HEK293 (cell line): Measurements from ENCODE around the gene ABCA2.

ENCODE experiments used
- CTCF ChIA-PET: fragments of 350-600 bp; formaldehyde crosslinking; extraction: SDS; loops from one replicate; lab custom pipeline; 2021; ENCODE audit warnings: antibody characterized with exemption; lab: Yijun Ruan, JAX
- POLR2A ChIA-PET: fragments of 300-600 bp; formaldehyde crosslinking; extraction: SDS; loops from one replicate; lab custom pipeline; 2020; ENCODE audit warnings: antibody characterized with exemption, inconsistent platforms; lab: Yijun Ruan, JAX
- H3K27ac ChIP-seq: fragments of 200-500 bp; sonication (Bioruptor generic); 2 replicates; pipeline ENCODE4 v1.5.1; 2014; ENCODE audit warnings: low read depth, low read length, control low read depth, inconsistent platforms; ENCODE audit errors: extremely low read depth
- H3K36me3 ChIP-seq, 2 experiments: fragments of 200-500 bp in 1 of 2; sonication (Bioruptor generic) in 1 of 2; 1 replicate in 1 of 2; 2 replicates in 1 of 2; pipeline ENCODE4 v1.5.1; 2014 to 2017; ENCODE audit warnings: inconsistent platforms in 2 of 2, low read length in 2 of 2; ENCODE audit not compliant: control insufficient read depth in 2 of 2, insufficient read depth in 1 of 2
- H3K4me1 ChIP-seq: fragments of 200-500 bp; sonication (Bioruptor generic); 2 replicates; pipeline ENCODE4 v1.5.1; 2014; ENCODE audit warnings: mild to moderate bottlenecking, low read length, inconsistent platforms; ENCODE audit not compliant: control insufficient read depth, insufficient read depth
- H3K4me3 ChIP-seq: 2 replicates; pipeline ENCODE4 v1.5.1; 2011; ENCODE audit warnings: low read depth, mild to moderate bottlenecking, control low read depth, low read length, moderate library complexity
- H3K9me3 ChIP-seq: fragments of 200-500 bp; sonication (Bioruptor generic); 2 replicates; pipeline ENCODE4 v1.5.1; 2014; ENCODE audit warnings: low read depth, low read length, inconsistent platforms; ENCODE audit not compliant: control insufficient read depth, insufficient read depth
- CTCF ChIP-seq: fragments of 450-650 bp; formaldehyde crosslinking; IDR thresholded peaks from 2 replicates; pipeline ENCODE4 v1.5.1; 2016; ENCODE audit warnings: missing biosample characterization, missing genetic modification characterization
- ELK4 ChIP-seq: IDR thresholded peaks from 2 replicates; pipeline ENCODE4 v1.6.1; 2011; ENCODE audit warnings: mild to moderate bottlenecking, low read depth, low read length, borderline replicate concordance
- GLIS1 ChIP-seq: fragments of 450-650 bp; formaldehyde crosslinking; IDR thresholded peaks from 2 replicates; pipeline ENCODE4 v1.5.1; 2016; ENCODE audit warnings: missing biosample characterization, missing genetic modification characterization
- INSM2 ChIP-seq: fragments of 450-650 bp; formaldehyde crosslinking; IDR thresholded peaks from 2 replicates; pipeline ENCODE4 v1.5.1; 2016; ENCODE audit warnings: missing biosample characterization, missing genetic modification characterization
- KLF8 ChIP-seq: fragments of 450-650 bp; formaldehyde crosslinking; IDR thresholded peaks from 2 replicates; pipeline ENCODE4 v1.5.1; 2016; ENCODE audit warnings: missing biosample characterization, missing genetic modification characterization
- PATZ1 ChIP-seq: fragments of 450-650 bp; formaldehyde crosslinking; IDR thresholded peaks from 2 replicates; pipeline ENCODE4 v1.5.1; 2016; ENCODE audit warnings: missing biosample characterization, missing genetic modification characterization
- PBX3 ChIP-seq: sonication (generic); formaldehyde crosslinking; IDR thresholded peaks from 2 replicates; pipeline ENCODE4 v1.8.1; 2022; ENCODE audit warnings: mild to moderate bottlenecking, moderate library complexity, missing genetic modification reagents
- SETDB1 ChIP-seq: IDR thresholded peaks from one replicate; pipeline ENCODE4 v1.6.1; 2017; ENCODE audit warnings: mild to moderate bottlenecking, low read length, moderate library complexity, mixed read lengths; ENCODE audit not compliant: insufficient read length
- SP2 ChIP-seq: fragments of 450-650 bp; formaldehyde crosslinking; IDR thresholded peaks from 2 replicates; pipeline ENCODE4 v1.5.1; 2016; ENCODE audit warnings: missing biosample characterization, missing genetic modification characterization
- SP3 ChIP-seq: fragments of 450-650 bp; formaldehyde crosslinking; IDR thresholded peaks from 2 replicates; pipeline ENCODE4 v1.5.1; 2016; ENCODE audit warnings: missing biosample characterization, missing genetic modification characterization
- ZBTB17 ChIP-seq: fragments of 450-650 bp; formaldehyde crosslinking; IDR thresholded peaks from 2 replicates; pipeline ENCODE4 v1.5.1; 2016; ENCODE audit warnings: missing biosample characterization, missing genetic modification characterization
- ZBTB26 ChIP-seq: fragments of 450-650 bp; formaldehyde crosslinking; optimal IDR thresholded peaks from 2 replicates; pipeline ENCODE3; 2016; ENCODE audit warnings: missing biosample characterization, mild to moderate bottlenecking, missing genetic modification characterization
- ZEB2 ChIP-seq: fragments of 450-650 bp; formaldehyde crosslinking; IDR thresholded peaks from 2 replicates; pipeline ENCODE4 v1.5.1; 2016; ENCODE audit warnings: missing biosample characterization, missing genetic modification characterization
- ZIC2 ChIP-seq: fragments of 450-650 bp; formaldehyde crosslinking; IDR thresholded peaks from 2 replicates; pipeline ENCODE4 v1.5.1; 2016; ENCODE audit warnings: missing biosample characterization, missing genetic modification characterization
- ZNF112 ChIP-seq: fragments of 450-650 bp; formaldehyde crosslinking; IDR thresholded peaks from 2 replicates; pipeline ENCODE4 v1.5.0; 2017; ENCODE audit warnings: missing biosample characterization, missing genetic modification characterization
- ZNF132 ChIP-seq: fragments of 450-650 bp; formaldehyde crosslinking; IDR thresholded peaks from 2 replicates; pipeline ENCODE4 v1.5.1; 2017; ENCODE audit warnings: missing biosample characterization, missing genetic modification characterization, borderline replicate concordance
- ZNF239 ChIP-seq: fragments of 450-650 bp; formaldehyde crosslinking; IDR thresholded peaks from 2 replicates; pipeline ENCODE4 v1.5.1; 2016; ENCODE audit warnings: missing biosample characterization, missing genetic modification characterization
- ZNF274 ChIP-seq, 2 experiments: fragments of 200-500 bp in 1 of 2; fragments of 450-650 bp in 1 of 2; sonication (Bioruptor generic) in 1 of 2; formaldehyde crosslinking in 1 of 2; IDR thresholded peaks; 2 replicates each; pipeline versions ENCODE4 v1.5.1 to v1.6.1; 2014 to 2016; ENCODE audit warnings: borderline replicate concordance in 1 of 2, inconsistent platforms in 1 of 2, low read length in 1 of 2, missing biosample characterization in 1 of 2, missing genetic modification characterization in 1 of 2
- ZNF324 ChIP-seq: fragments of 450-650 bp; formaldehyde crosslinking; IDR thresholded peaks from 2 replicates; pipeline ENCODE4 v1.5.1; 2016; ENCODE audit warnings: missing biosample characterization, missing genetic modification characterization
- ZNF335 ChIP-seq: fragments of 450-650 bp; formaldehyde crosslinking; conservative IDR thresholded peaks from 2 replicates; pipeline ENCODE4 v1.5.1; 2016; ENCODE audit warnings: missing biosample characterization, missing genetic modification characterization
- ZNF341 ChIP-seq: fragments of 450-650 bp; formaldehyde crosslinking; IDR thresholded peaks from 2 replicates; pipeline ENCODE4; 2016; ENCODE audit warnings: low read depth, missing biosample characterization, missing genetic modification characterization
- ZNF354C ChIP-seq: fragments of 450-650 bp; formaldehyde crosslinking; IDR thresholded peaks from 2 replicates; pipeline ENCODE4 v1.5.1; 2016; ENCODE audit warnings: missing biosample characterization, missing genetic modification characterization, low read depth, borderline replicate concordance
- ZNF362 ChIP-seq: fragments of 450-650 bp; formaldehyde crosslinking; IDR thresholded peaks from 2 replicates; pipeline ENCODE4 v1.5.1; 2016; ENCODE audit warnings: missing biosample characterization, missing genetic modification characterization
- ZNF423 ChIP-seq: fragments of 450-650 bp; formaldehyde crosslinking; IDR thresholded peaks from 2 replicates; pipeline ENCODE4 v1.5.1; 2016; ENCODE audit warnings: missing biosample characterization, missing genetic modification characterization
- ZXDB ChIP-seq: fragments of 450-650 bp; formaldehyde crosslinking; IDR thresholded peaks from 2 replicates; pipeline ENCODE4 v1.5.1; 2016; ENCODE audit warnings: missing biosample characterization, missing genetic modification characterization

The ABCA2 gene

GRCh38 chr9:137070906-137071275 lies 42.9 kb upstream of the ABCA2 start (continued):
- TF ChIP-seq PBX3: no peak
- TF ChIP-seq PATZ1: 0 out of 2 replicates have a peak, but pooled peaks have one; percentile 81
- TF ChIP-seq ZNF335 (tag by site-specific recombination): peak; percentile 42; the same call in 1 of the 2 replicates
- TF ChIP-seq ZNF423 (tag by site-specific recombination): 0 out of 2 replicates have a peak, but pooled peaks have one; percentile 12
- TF ChIP-seq ZNF362: no peak
- TF ChIP-seq SP3 (tag by site-specific recombination): peak; percentile 72
- no peak for TF ChIP-seq SETDB1
- 0 out of 2 replicates have a peak, but pooled peaks have one; percentile 27 for TF ChIP-seq ZXDB (tag by site-specific recombination)
- no peak for TF ChIP-seq INSM2 (tag by site-specific recombination)
- TF ChIP-seq ZEB2 (tag by site-specific recombination): 0 out of 2 replicates have a peak, but pooled peaks have one; percentile 48
- TF ChIP-seq ZBTB26 (tag by site-specific recombination): no peak
- TF ChIP-seq ZBTB17: 0 out of 2 replicates have a peak, but pooled peaks have one; percentile 22

- peak within 1 kb of the TSS; percentile 38 for H3K4me3 ChIP-seq
- peak within 1 kb of the TSS; percentile 71 for H3K27ac ChIP-seq
- CTCF ChIA-PET: interaction anchor here (0.6 to 11.3 kb wide), 13 partner anchors 14 to 295 kb away, joined by 3 to 237 read pairs (median 6); partner anchors contain the start of genes ABCA2, CYSRT1, ENTPD2 and LRRC26
- no peak for TF ChIP-seq ZNF112
- no peak for TF ChIP-seq ZNF132 (tag by site-specific recombination)
- peak; percentile 26; the same call in 1 of the 2 replicates for TF ChIP-seq ZIC2 (tag by site-specific recombination)
- TF ChIP-seq GLIS1 (tag by site-specific recombination): peak; percentile 93
- no peak for TF ChIP-seq ZNF324
- TF ChIP-seq KLF8: peak; percentile 84
- no peak for TF ChIP-seq ZNF354C (tag by site-specific recombination)
- peak; percentile 23; the same call in 1 of the 2 replicates for TF ChIP-seq ZNF341 (tag by site-specific recombination)
- peak; percentile 76 for TF ChIP-seq ZXDB (tag by site-specific recombination)
- TF ChIP-seq ELK4: no peak
- peak; percentile 97 for TF ChIP-seq SP2 (tag by site-specific recombination)
- no peak for TF ChIP-seq ZNF239 (tag by site-specific recombination)
- TF ChIP-seq ZNF274 (IDR thresholded peaks at IDR 0.05; ENCODE audit: low read length): no peak
- TF ChIP-seq ZNF274 (tag by site-specific recombination; IDR thresholded peaks at IDR 0.05; ENCODE audit: borderline replicate concordance): no peak
- no peak for TF ChIP-seq CTCF (tag by site-specific recombination)
Observed at GRCh38 chr9:137070201-137070905, 42.3 kb upstream of the ABCA2 start, which contains the start of gene SAPCD2. TSS of gene SAPCD2 (minus strand) at chr9:137070557. CDS start at chr9:137070460, 97 bp downstream.

More at GRCh38 chr9:137070201-137070905, 42.3 kb upstream of the ABCA2 start, which contains the start of gene SAPCD2:
- H3K4me1 ChIP-seq: peaks cover 10% of the 10 kb centered on the region; the same call in 1 of the 2 replicates
- H3K9me3 ChIP-seq: no peaks in the 10 kb centered on the region
- POLR2A ChIA-PET: interaction anchor here (0.6 to 9.1 kb wide), 33 partner anchors 10 to 722 kb away, joined by 3 to 137 read pairs (median 4); partner anchors contain the start of genes DNLZ, ENTPD2, MAN1B1 and NPDC1
- peaks cover 0 to 10% of the 10 kb centered on the region in 2 experiments; a peak in 1 of 3 replicates for H3K36me3 ChIP-seq
